AG09319 (cell line): ENCODE data around the gene BRSK2.
"Not testable (repeated sequence)": the region's sequence is repeated elsewhere in the genome, so short reads cannot be mapped to it uniquely, and the experiment has no call there.

ENCODE experiments used
- DNase-seq: peaks from one replicate; pipeline ENCODE4 v3.0.0-alpha.2; 2010; ENCODE audit warnings: low read depth; ENCODE audit errors: extremely low read depth
- TF ChIP-seq, protein P1 (sequence below): IDR thresholded peaks from 2 replicates; pipeline ENCODE4 v1.5.1; 2011; ENCODE audit warnings: low read depth, mild to moderate bottlenecking, inconsistent platforms, low read length, moderate library complexity

The BRSK2 gene

DNA sequence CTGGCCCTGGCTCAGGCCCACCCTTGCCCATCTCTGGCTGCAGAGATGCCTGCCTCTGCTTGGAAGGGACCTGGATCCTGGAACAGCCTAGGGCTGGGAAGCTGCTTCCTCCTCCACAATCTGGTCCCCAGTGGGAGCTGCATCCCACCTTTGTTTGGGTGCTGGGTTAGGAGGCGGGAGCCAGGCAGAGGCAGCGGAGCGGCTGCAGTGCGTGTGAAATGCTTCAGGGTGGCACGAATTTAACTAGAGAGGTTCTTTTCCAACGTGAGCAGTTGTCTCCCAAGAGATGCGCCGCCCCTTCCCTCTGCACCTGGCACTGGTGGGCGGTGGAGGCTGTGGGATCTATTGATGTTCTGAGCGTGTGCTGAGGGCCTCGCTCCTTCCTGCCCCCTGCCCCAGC is 31.6 kb downstream of the BRSK2 start:
- no peak for DNase-seq
- TF ChIP-seq, protein P1, sequence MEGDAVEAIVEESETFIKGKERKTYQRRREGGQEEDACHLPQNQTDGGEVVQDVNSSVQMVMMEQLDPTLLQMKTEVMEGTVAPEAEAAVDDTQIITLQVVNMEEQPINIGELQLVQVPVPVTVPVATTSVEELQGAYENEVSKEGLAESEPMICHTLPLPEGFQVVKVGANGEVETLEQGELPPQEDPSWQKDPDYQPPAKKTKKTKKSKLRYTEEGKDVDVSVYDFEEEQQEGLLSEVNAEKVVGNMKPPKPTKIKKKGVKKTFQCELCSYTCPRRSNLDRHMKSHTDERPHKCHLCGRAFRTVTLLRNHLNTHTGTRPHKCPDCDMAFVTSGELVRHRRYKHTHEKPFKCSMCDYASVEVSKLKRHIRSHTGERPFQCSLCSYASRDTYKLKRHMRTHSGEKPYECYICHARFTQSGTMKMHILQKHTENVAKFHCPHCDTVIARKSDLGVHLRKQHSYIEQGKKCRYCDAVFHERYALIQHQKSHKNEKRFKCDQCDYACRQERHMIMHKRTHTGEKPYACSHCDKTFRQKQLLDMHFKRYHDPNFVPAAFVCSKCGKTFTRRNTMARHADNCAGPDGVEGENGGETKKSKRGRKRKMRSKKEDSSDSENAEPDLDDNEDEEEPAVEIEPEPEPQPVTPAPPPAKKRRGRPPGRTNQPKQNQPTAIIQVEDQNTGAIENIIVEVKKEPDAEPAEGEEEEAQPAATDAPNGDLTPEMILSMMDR, result no peak

DNA sequence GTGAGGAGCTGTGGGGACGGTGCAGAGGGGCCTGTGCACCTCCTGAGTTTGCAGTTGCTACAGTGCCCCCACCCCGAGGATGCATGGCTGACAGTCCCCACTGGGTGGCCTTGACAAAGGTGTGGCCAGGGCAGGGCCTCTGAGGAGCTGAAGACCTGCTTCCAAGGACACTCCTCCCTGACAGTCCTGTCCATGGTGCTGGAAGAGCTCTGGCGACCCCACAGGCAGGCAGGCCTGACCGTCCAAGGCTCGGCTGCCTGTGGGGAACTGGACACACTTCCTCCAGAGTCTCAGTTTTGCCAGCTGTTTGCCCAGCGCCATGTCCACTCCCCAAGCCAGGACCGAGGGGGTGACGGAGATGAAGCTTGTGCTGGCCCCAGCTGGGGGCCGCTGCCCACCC is 32.7 kb downstream of the BRSK2 start:
- TF ChIP-seq, protein P1, result no peak
- DNase-seq, result no peak

DNA sequence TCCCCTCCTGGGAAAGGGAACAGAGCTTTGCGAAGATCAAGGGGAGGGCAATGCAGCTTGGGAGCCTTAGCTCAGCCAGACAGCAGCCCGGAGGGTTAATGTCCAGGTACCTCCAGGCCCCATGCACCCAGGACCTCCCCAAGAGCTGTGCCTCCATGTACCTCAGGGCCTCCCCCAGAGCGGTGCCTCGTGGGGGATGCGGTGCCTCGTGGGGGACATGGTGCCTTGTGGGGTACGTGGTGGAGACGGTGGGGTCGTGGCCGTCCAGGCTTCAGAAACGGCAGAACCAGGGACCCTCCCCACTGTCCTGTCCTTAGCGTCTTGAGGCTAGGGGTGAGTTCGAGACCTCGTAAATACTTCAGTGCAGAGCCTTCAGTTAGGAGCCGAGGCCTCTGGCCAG is 33.2 kb downstream of the BRSK2 start:
- no peak for DNase-seq
- TF ChIP-seq, protein P1, result no peak

DNA sequence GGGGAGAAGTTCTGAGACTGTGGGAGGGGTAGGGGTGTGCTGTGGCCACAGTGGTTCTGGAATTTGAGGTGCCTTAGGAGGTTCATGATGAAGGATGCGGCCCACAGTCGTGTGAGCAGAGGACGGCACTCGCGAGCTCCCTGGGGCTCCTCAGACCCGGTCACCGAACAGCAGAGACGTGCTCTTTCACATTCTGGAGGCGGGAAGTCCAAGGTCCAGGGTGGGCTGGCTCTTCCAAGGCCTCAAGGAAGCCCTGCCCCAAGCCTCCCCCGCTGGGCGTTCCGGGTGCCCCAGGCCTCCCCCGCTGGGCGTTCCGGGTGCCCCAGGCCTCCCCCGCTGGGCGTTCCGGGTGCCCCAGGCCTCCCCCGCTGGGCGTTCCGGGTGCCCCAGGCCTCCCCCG is 33.7 kb downstream of the BRSK2 start:
- DNase-seq, result not testable (repeated sequence)

DNA sequence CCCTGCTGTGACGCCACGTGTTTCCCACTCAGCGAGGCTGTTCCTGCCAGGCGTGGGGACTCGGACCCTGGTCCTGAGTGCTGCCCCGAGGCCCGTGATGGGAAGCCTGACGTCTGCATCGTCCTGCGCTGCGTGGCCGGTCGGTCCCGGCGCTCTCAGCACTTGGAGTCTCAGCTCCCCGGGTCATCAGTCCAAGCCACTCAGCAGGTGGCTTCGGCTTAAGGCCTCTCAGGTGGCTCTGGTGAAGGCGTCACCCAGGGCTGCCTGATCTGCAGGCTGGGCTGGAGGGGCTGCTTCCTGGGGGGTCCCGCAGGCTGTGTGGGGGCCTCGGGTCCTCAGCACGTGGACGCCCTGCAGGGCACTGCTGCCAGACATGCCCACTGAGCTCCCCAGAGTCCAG is 35.3 kb downstream of the BRSK2 start:
- no peak for DNase-seq
- TF ChIP-seq, protein P1, result no peak

DNA sequence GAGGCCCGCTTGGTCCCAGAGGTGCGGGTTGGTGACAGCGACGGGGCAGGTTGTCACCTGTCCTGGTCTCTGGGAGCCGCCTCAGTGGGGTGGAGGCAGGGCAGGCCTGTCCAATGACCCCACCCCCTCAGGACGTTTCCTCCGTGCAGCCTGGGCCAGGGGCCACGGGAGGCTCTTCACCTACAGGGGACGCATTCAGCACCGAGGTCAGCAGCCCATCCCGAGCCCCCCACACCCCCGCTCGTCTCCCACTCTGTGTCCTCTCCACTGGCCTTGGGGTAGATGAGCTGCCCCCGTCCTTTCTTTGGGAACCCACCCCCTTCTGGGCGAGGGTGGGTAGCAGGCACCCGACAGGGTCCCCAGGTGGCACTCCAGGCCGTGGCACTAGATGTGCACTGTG is 35.7 kb downstream of the BRSK2 start:
- no peak for DNase-seq
- TF ChIP-seq, protein P1, result no peak

DNA sequence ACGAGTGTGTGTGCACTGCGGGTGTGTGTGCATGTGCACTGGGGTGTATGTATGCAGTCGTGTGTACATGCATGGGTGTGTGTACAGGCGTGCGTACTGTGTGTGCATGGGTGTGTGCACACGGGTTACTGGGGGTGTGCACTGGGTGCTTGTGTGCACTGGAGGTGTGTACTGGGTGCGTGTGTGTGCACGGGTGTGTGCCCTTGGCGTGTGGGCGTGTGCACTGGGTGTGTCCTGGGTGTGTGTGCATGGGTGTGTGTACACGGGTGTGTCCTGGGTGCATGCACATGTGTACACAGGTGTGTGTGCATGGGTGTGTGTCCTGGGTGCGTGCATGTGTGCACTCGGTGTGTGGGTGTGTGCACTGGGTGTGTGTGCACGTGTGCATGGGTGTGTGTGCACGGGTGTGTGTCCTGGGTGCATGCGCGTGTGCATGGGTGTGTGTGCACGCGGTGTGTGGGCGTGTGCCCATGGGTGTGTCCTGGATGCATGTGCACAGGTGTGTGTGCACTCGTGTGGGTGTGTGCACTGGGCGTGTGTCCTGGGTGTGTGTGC is 39.1 kb downstream of the BRSK2 start:
- TF ChIP-seq, protein P1, result no peak
- no peak for DNase-seq

DNA sequence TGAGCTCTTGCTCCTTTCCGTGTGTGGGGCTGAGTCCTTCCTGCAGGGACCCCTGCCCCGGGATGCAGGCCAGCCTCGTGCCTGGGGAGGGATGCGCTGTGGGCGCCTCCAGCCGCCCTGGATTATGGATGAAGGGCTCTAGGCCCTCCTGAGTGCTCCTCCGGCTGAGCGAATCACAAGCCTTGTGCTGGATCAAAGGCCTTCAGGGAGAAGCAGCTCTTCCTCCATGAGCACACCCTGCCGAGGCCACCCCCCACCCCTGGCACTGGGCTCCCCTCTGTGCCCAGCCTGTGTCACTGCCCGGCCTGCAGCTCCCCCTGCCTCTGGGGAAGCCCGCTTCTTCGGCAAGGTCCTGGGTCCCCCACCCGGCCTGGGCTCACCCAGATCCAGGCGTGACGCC is 43.8 kb downstream of the BRSK2 start:
- TF ChIP-seq, protein P1, result no peak
- no peak for DNase-seq
